Gastrocnemius medialis (tissue), 4 donors: ENCODE measurements around the gene IQCM. TPM values are rescaled to one million over a fixed set of nuclear protein-coding genes. Genes with fewer than 3 reads are reported as not detected.

Experiments used
- ATAC-seq, 2 donors: fragments of 150-250 bp; one replicate each; pipeline ENCODE4 v1.9.1; 2016
- DNase-seq, 2 donors: peaks; one replicate each; pipeline ENCODE4 v3.0.0-alpha.2; 2019
- H3K27ac ChIP-seq, 4 donors: fragments of 200-600 bp; sonication (generic); 1 replicate in 1 of 4; 2 replicates in 3 of 4; pipeline ENCODE4 v1.5.1; 2016 to 2018; ENCODE audit warnings: mild to moderate bottlenecking in 2 of 4, moderate library complexity in 1 of 4
- H3K27me3 ChIP-seq, 3 donors: fragments of 200-600 bp; sonication (generic) in 2 of 3; 1 replicate in 1 of 3; 2 replicates in 2 of 3; pipeline versions ENCODE4 v1.5.1 to v1.6.0; 2016 to 2019; ENCODE audit warnings: mild to moderate bottlenecking in 1 of 3, moderate library complexity in 1 of 3
- H3K36me3 ChIP-seq, 2 donors: fragments of 200-600 bp; sonication (generic) in 1 of 2; one replicate each; pipeline ENCODE4 v1.5.1; 2017 to 2018
- H3K4me1 ChIP-seq, 2 donors: fragments of 200-600 bp; sonication (generic) in 1 of 2; one replicate each; pipeline ENCODE4 v1.5.1; 2016 to 2017; ENCODE audit warnings: mild to moderate bottlenecking in 2 of 2
- H3K4me3 ChIP-seq, 4 donors: fragments of 200-600 bp; sonication (generic) in 3 of 4; 1 replicate in 1 of 4; 2 replicates in 3 of 4; pipeline ENCODE4 v1.5.1; 2016 to 2019; ENCODE audit warnings: mild to moderate bottlenecking in 2 of 4
- H3K9me3 ChIP-seq, 3 donors: fragments of 200-600 bp; sonication (generic) in 2 of 3; 1 replicate in 1 of 3; 2 replicates in 2 of 3; pipeline ENCODE4 v1.5.1; 2016 to 2019
- POLR2A ChIP-seq, 2 donors: fragments of 450-650 bp; IDR thresholded peaks; one replicate each; pipeline ENCODE4 v1.6.1; 2017; ENCODE audit warnings: antibody characterized with exemption in 2 of 2, mild to moderate bottlenecking in 2 of 2, moderate library complexity in 2 of 2
- in situ Hi-C, 4 donors: fragments of 200-750 bp; cut with MboI; loops; one replicate each; pipeline versions ENCODE4 v1.15.0 to v1.8.0; 2017; ENCODE audit warnings: low sequenced_read_pairs in 4 of 4
- intact Hi-C: fragments of 100-400 bp; cut with DNase I; formaldehyde crosslinking; loops from one replicate; pipeline ENCODE4 v1.15.1; 2023; ENCODE audit warnings: low total_unique reads
- total RNA-seq, 4 donors: library from RNA; depleted of rRNA; stranded (reverse); fragments of >200 nt; gene quantifications; one replicate each; pipeline versions ENCODE4 v1.1.0 to v1.2.3, GENCODE V29; 2016
- TF ChIP-seq, protein P1 (sequence below), 5 experiments: fragments of 450-650 bp in 3 of 5; fragments of 200-600 bp in 2 of 5; sonication (generic) in 2 of 5; IDR thresholded peaks in 4 of 5; conservative IDR thresholded peaks in 1 of 5; 1 replicate in 4 of 5; 2 replicates in 1 of 5; pipeline ENCODE4 v1.5.1; 2016 to 2019; ENCODE audit warnings: antibody characterized with exemption in 5 of 5, mild to moderate bottlenecking in 3 of 5, moderate library complexity in 3 of 5

IQCM gene
- total RNA-seq, 4 donors from 2014 or later = 0.25 TPM; not detected in 3

DNA sequence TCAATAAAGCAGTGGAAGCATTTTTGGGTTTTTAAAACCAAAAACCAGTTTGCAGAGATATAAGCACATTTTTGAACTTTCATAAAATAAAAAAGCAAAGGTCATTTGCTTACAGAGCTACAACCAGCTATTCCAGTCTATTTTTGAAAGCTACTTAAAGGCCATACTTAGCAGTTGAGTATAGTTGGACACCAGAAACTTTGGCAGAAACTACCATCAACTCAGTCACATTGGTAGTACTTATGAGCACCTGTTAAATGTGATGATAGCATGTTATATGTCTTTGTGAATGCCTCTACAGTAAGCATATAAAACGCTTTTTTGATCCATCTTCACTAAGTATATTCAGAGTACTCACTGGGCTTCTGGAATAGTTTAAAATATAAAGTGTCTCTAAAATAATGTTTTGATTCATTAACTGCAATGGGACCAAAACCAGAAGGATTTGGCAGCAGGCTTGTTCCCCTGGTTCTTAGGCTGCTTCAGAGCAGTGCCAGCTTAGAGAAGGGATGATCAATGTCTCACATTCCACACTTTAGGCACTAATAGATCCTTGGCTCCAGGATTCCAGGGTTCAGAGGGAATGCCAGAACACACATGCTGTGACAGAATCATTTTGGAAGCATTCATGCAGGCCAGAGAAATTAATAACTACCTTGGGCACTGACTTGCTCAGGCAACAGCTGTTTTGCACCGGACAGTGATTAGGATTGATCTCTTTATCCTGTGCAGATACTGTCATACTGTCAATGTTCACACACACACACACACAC is 103.9 kb downstream of the IQCM start:
- Histone ChIP-seq H3K4me1 (no peaks in the 10 kb centered on the region), H3K9me3 (no peaks in the 10 kb centered on the region), H3K4me3 (no peak overlapping the region), H3K36me3 (no peaks in the 10 kb centered on the region), H3K27me3 (no peaks in the 10 kb centered on the region), H3K27ac (no peak overlapping the region)
- ATAC-seq = no peak
- intact Hi-C loops = no loop called here
- no peak for DNase-seq
- in situ Hi-C loops = no loop called here
- TF ChIP-seq, protein P1, sequence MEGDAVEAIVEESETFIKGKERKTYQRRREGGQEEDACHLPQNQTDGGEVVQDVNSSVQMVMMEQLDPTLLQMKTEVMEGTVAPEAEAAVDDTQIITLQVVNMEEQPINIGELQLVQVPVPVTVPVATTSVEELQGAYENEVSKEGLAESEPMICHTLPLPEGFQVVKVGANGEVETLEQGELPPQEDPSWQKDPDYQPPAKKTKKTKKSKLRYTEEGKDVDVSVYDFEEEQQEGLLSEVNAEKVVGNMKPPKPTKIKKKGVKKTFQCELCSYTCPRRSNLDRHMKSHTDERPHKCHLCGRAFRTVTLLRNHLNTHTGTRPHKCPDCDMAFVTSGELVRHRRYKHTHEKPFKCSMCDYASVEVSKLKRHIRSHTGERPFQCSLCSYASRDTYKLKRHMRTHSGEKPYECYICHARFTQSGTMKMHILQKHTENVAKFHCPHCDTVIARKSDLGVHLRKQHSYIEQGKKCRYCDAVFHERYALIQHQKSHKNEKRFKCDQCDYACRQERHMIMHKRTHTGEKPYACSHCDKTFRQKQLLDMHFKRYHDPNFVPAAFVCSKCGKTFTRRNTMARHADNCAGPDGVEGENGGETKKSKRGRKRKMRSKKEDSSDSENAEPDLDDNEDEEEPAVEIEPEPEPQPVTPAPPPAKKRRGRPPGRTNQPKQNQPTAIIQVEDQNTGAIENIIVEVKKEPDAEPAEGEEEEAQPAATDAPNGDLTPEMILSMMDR (IDR thresholded peaks at IDR 0.05 in 4 of 5, conservative IDR thresholded peaks at IDR 0.05 in 1 of 5) = no peak
- TF ChIP-seq POLR2A (IDR thresholded peaks at IDR 0.05) = no peak

DNA sequence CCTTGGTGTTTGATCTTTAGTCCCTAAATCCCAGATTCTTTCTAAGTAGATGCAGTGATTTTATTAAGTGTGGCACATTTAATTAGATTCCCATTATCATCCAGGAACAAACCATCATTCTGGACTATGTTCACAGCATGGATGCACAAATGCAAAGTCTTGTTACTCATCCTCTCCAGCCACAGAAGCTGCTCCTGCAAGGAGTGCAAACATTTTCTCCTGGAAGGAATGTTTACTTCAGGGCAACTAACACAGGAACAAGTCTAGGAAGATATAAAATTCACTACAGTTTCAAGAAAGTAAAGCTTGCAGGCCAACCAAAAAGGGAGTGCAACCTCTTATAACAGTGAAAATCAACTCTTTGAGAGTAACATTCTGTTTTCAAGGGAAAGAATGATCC is 106.0 kb downstream of the IQCM start:
- H3K4me1 ChIP-seq = no peaks in the 10 kb centered on the region
- H3K27me3 ChIP-seq = no peaks in the 10 kb centered on the region
- H3K36me3 ChIP-seq = no peaks in the 10 kb centered on the region
- in situ Hi-C loops (no loop called here), intact Hi-C loops (no loop called here)
- no peak for DNase-seq
- H3K9me3 ChIP-seq = no peaks in the 10 kb centered on the region
- H3K4me3 ChIP-seq = no peak overlapping the region
- TF ChIP-seq, protein P1 (IDR thresholded peaks at IDR 0.05 in 4 of 5, conservative IDR thresholded peaks at IDR 0.05 in 1 of 5) = no peak
- TF ChIP-seq POLR2A (IDR thresholded peaks at IDR 0.05) = no peak
- ATAC-seq = no peak
- H3K27ac ChIP-seq = no peak overlapping the region

DNA sequence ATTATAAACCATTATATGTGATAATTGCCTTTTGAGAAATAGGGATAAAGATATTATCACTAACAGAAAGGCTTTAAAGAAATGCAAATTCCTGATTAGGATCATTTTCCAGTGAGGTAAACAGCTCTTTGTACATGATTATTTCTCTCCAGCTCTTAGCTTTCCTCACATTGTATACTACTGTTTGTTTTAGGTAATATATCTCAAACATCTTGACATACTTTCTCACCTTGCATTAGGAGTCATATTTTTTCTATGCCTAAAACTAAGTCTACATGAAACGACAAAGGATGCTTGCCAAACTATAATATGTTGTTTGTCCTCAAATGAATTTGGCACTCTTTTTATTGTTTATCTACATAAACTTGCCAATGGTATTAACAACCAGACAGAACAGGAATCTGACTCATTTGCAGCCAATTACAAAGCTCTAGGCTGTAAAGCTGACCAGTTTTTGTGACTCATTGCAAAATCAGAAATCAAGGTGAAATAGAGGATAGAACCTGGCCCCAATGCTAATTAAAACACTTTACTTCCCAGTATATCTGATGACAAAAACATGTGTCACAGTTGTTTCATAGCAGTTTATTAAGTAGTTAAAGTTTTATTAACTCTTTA is 107.0 kb downstream of the IQCM start:
- Histone ChIP-seq H3K9me3 (no peaks in the 10 kb centered on the region), H3K36me3 (no peaks in the 10 kb centered on the region), H3K27me3 (no peaks in the 10 kb centered on the region), H3K4me1 (no peaks in the 10 kb centered on the region), H3K4me3 (no peak overlapping the region), H3K27ac (no peak overlapping the region)
- in situ Hi-C loops = no loop called here
- DNase-seq = no peak
- intact Hi-C loops = no loop called here
- no peak for ATAC-seq
- TF ChIP-seq, protein P1 (IDR thresholded peaks at IDR 0.05 in 4 of 5, conservative IDR thresholded peaks at IDR 0.05 in 1 of 5) = no peak
- no peak for TF ChIP-seq POLR2A (IDR thresholded peaks at IDR 0.05)

DNA sequence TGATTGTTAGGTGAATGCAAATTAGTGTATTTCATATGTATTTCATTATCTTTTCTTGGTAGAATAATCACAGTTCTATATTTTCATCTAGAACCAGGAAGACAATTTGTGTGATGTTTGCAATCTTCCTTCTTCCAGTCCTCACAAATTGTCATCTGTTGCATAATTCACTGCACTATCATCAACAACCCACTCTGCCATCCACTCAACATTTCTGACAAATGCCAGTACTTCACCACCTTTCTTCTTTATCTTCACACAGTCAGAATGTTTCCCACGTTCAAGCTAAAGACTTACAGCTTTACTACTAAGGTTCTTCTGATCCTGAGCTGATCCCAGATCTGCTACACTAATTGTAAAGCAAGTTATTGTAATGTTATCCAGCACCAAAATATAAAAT is 107.8 kb downstream of the IQCM start:
- ATAC-seq (no peak), DNase-seq (no peak)
- Histone ChIP-seq H3K27ac (no peak overlapping the region), H3K4me3 (no peak overlapping the region), H3K4me1 (no peaks in the 10 kb centered on the region), H3K9me3 (no peaks in the 10 kb centered on the region), H3K27me3 (no peaks in the 10 kb centered on the region), H3K36me3 (no peaks in the 10 kb centered on the region)
- TF ChIP-seq, protein P1 (IDR thresholded peaks at IDR 0.05 in 4 of 5, conservative IDR thresholded peaks at IDR 0.05 in 1 of 5) = no peak
- TF ChIP-seq POLR2A (IDR thresholded peaks at IDR 0.05) = no peak
- intact Hi-C loops = no loop called here
- in situ Hi-C loops = no loop called here
